NCI-H2196 (cell line): Measurements from ENCODE around the gene VPS36.
"Not testable (repeated sequence)": the region's sequence is repeated elsewhere in the genome, so short reads cannot be mapped to it uniquely, and the experiment has no call there.

Experiments used
- DNase-seq: peaks from one replicate; lab custom pipeline; 2025; ENCODE audit not compliant: unreplicated experiment; lab: John Stamatoyannopoulos, UW

The VPS36 gene

GRCh38 chr13:52383366-52383765, 67.1 kb downstream of the VPS36 start:
- no peak for DNase-seq

DNA sequence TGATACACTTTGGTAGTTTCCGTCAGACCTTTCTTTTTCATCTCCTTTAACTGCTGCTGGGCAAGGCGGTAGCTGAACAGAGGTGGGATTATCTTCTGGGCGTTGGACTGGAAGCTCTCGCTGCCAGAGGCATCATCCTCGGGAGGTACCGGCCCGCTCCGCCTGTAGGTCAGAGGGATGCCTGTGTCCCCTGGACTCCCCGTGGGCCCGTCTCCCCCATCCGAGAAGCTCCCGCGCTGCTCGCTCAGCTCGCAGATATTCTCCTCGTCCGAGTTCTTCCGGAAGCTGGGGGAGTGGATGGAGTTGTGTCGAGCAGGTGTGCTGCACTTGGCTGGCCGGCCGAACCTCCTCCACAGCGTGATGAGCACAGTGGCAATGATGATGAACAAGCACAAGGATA, 72.1 kb downstream of the VPS36 start:
- no peak for DNase-seq

DNA sequence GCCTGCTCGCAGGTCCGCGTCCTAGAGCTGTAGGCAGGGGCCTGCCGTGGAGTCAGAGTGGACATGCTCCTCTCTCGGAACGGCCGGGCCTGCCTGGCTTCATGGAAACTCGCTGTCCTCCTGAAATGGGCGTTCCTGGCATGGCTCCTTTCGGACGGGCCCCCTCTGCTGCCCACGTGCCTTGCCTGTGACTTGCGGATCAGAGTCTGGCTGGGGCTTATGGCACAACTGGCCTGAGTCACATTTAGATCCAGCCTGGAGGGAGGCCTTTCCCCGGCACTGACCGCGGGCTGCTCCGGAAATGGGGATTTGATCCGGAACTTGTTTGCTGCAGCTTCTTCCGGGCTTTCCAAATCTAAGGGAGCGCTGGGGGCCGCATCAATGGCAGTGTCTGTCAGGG, 72.5 kb downstream of the VPS36 start:
- DNase-seq, result no peak

DNA sequence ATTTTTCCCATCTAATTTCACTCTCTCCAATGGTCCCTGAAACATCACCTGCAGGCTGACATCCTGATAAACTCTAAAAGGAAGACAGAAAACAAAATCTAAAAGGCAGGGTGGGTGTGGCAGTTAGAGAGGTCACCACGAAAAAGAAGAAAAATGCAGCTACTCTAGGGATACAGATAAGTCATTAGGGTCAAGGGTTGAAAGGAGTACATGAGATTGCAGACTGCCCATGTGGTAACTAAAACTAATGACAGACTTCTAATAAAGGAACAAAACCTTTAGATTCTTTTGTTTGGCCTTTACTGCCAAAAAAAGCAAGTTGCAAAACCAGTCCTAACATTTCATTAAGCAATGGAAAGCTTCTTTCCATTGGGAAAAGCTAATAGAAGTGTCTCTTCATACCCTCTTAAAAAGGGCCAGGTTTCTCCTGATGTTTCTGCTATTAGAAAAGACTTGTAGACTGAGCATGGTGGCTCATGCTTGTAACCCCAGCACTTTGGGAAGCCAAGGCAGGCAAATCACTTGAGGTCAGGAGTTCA, 75.5 kb downstream of the VPS36 start:
- DNase-seq, result no peak

GRCh38 chr13:52374389-52374788, 76.0 kb downstream of the VPS36 start:
- no peak for DNase-seq

GRCh38 chr13:52373277-52373676, 77.2 kb downstream of the VPS36 start:
- not testable (repeated sequence) for DNase-seq

- no peak for DNase-seq
Measured at GRCh38 chr13:52371736-52372247, 78.6 kb downstream of the VPS36 start.

GRCh38 chr13:52366291-52366690, 84.1 kb downstream of the VPS36 start:
- no peak for DNase-seq
